Immature natural killer cell (primary cell): Measurements from ENCODE around the gene BHLHE41. TPM values are rescaled to one million over a fixed set of nuclear protein-coding genes. Genes with fewer than 3 reads are reported as not detected.
A peak's percentile ranks its signal among the peaks of the same experiment; 100 is the strongest.

Experiments
- DNase-seq, 3 donors: peaks; one replicate each; pipeline ENCODE4 v3.0.0; 2022; ENCODE audit warnings: mixed read lengths in 1 of 3
- H3K27ac Mint-ChIP-seq, 6 donors: one replicate each; pipeline ENCODE4 v1.8.0; 2020; ENCODE audit warnings: mixed read lengths in 6 of 6, mild to moderate bottlenecking in 5 of 6, inconsistent platforms in 4 of 6, moderate library complexity in 3 of 6
- H3K27me3 Mint-ChIP-seq, 3 donors: one replicate each; pipeline ENCODE4 v1.8.0; 2020 to 2021; ENCODE audit warnings: low read depth in 3 of 3, mild to moderate bottlenecking in 3 of 3, mixed read lengths in 3 of 3, moderate library complexity in 3 of 3, inconsistent platforms in 1 of 3
- H3K36me3 Mint-ChIP-seq, 3 donors: one replicate each; pipeline ENCODE4 v1.8.0; 2020; ENCODE audit warnings: mixed read lengths in 3 of 3, inconsistent platforms in 2 of 3, mild to moderate bottlenecking in 2 of 3
- H3K4me1 Mint-ChIP-seq, 2 donors: one replicate each; pipeline ENCODE4 v1.8.0; 2020; ENCODE audit warnings: inconsistent platforms in 2 of 2, mild to moderate bottlenecking in 2 of 2, mixed read lengths in 2 of 2, moderate library complexity in 1 of 2
- H3K4me3 Mint-ChIP-seq, 5 donors: one replicate each; pipeline ENCODE4 v1.8.0; 2020; ENCODE audit warnings: mild to moderate bottlenecking in 5 of 5, mixed read lengths in 5 of 5, inconsistent platforms in 3 of 5, moderate library complexity in 3 of 5
- H3K9me3 Mint-ChIP-seq, 6 donors: one replicate each; pipeline ENCODE4 v1.8.0; 2020; ENCODE audit warnings: mild to moderate bottlenecking in 6 of 6, mixed read lengths in 6 of 6, inconsistent platforms in 4 of 6, moderate library complexity in 3 of 6
- polyA plus RNA-seq, 3 donors: library from polyadenylated mRNA; unstranded; fragments of 300-500 nt; fragmentation: Illumina TruSeq; gene quantifications; one replicate each; pipeline ENCODE4 v1.2.3, GENCODE V29; 2021

Gene BHLHE41
- polyA plus RNA-seq, 3 donors from 2014 or later, result not detected

GRCh38 chr12:26127404-26127803 lies 2.6 kb upstream of the BHLHE41 start:
- Mint-ChIP-seq H3K27ac (no peak overlapping the region), H3K36me3 (no peaks in the 10 kb centered on the region), H3K4me3 (peak overlapping the region in 3 of 5 donors; percentile 3 to 54 (median 38)), H3K27me3 (peaks cover 22 to 40% (median 30%) of the 10 kb centered on the region in 3 donors), H3K9me3 (no peaks in the 10 kb centered on the region), H3K4me1 (peaks cover 24 to 40% of the 10 kb centered on the region in 2 donors)
- DNase-seq, result no peak

GRCh38 chr12:26126340-26127284 lies 1.8 kb upstream of the BHLHE41 start:
- DNase-seq, result no peak
- no peaks in the 10 kb centered on the region for H3K9me3 Mint-ChIP-seq
- peaks cover 23 to 43% (median 30%) of the 10 kb centered on the region in 3 donors for H3K27me3 Mint-ChIP-seq
- H3K4me1 Mint-ChIP-seq, result peaks cover 27 to 43% of the 10 kb centered on the region in 2 donors
- H3K36me3 Mint-ChIP-seq, result no peaks in the 10 kb centered on the region
- H3K4me3 Mint-ChIP-seq, result peak overlapping the region in 3 of 5 donors; percentile 16 to 46 (median 33)
- H3K27ac Mint-ChIP-seq, result no peak overlapping the region

DNA sequence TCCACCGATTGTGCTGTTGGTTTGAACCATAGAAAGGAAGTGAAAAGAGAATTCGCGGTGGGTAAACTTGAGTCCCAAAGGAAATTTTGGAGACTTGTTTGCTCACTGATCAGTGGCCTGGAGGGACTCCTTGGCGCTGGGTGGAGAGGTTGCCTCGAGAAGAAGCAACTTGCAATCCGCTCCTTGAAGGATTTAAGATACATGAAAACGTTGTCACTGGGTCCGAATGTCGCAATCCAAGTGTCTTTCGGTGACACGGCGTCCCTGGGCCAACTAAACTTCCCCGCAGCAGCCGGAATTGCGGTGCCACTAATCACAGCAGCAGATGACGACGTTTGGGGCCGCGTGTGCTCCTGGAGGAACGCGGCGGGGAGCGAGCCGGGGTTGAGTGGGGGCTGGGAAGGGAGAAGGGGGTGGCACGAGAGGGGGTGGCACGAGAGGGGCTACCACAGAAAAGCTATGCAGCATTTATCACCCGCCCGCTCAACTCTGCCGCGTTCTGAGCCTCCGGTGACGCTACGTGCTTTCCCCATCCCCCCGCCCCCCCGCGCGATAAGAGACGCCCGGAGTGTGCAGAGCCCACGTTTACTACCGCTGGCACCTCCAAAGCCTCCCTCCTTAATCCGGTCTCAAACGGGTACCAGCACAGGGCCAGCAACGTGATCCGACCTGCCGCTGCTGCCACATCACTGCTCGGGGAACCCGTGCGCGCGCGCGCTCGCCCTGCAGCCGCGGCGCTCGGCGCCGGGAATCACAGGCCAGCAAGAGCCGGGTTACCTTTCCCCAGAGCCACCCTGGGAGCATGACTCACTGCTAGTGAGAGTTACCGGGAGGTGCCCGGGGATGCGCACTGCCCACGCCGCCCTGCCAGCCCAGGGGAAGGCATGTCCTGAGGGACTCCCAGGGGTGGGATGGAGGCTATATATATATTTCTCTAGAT lies 833 bp upstream of the BHLHE41 start:
- Mint-ChIP-seq H3K36me3 (no peaks in the 10 kb centered on the region), H3K9me3 (no peaks in the 10 kb centered on the region), H3K27me3 (peaks cover 32 to 49% (median 33%) of the 10 kb centered on the region in 3 donors), H3K4me1 (peaks cover 30 to 50% of the 10 kb centered on the region in 2 donors), H3K27ac (no peak overlapping the region), H3K4me3 (peak overlapping the region; percentile 63 to 79 (median 69))
- DNase-seq, result no peak

DNA sequence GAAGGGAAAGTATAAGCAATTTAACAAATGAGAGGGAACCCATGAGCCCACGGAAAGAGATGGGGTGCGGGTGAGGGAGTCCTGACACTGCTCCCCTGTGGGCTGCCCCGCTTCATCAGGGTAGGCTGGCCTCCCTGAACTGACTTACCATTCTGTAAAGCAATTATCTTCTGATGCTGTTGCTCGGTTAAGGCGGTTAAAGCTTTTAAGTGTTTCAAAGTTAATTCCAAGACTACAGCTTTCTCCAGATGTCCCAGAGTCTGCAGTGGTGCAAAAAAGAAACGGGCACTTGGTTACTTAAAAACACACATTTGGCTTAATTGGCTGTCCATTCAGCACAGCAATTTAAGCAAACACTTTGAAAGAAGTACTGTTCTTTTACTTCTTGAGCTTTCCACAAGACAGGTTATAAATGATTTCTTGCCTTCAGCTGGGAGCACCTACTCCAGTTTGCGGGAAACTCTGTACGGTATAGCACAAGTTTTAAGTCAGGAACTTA lies 1.3 kb downstream of the BHLHE41 start:
- H3K4me3 Mint-ChIP-seq, result peak overlapping the region; percentile 76 to 87 (median 80)
- H3K27ac Mint-ChIP-seq, result no peak overlapping the region
- peaks cover 30 to 50% of the 10 kb centered on the region in 2 donors for H3K4me1 Mint-ChIP-seq
- H3K27me3 Mint-ChIP-seq, result peaks cover 26 to 54% (median 31%) of the 10 kb centered on the region in 3 donors
- DNase-seq, result no peak
- no peaks in the 10 kb centered on the region for H3K36me3 Mint-ChIP-seq
- H3K9me3 Mint-ChIP-seq, result no peaks in the 10 kb centered on the region

GRCh38 chr12:26122681-26123481 lies 2.0 kb downstream of the BHLHE41 start:
- Mint-ChIP-seq H3K36me3 (no peaks in the 10 kb centered on the region), H3K9me3 (no peaks in the 10 kb centered on the region), H3K4me3 (peak overlapping the region; percentile 76 to 87 (median 80)), H3K4me1 (peaks cover 30 to 50% of the 10 kb centered on the region in 2 donors), H3K27ac (no peak overlapping the region), H3K27me3 (peaks cover 24 to 55% (median 31%) of the 10 kb centered on the region in 3 donors)
- no peak for DNase-seq

- Mint-ChIP-seq H3K4me1 (peaks cover 30 to 44% of the 10 kb centered on the region in 2 donors), H3K4me3 (peak overlapping the region; percentile 52 to 75 (median 69)), H3K27me3 (peaks cover 20 to 47% (median 28%) of the 10 kb centered on the region in 3 donors), H3K36me3 (no peaks in the 10 kb centered on the region), H3K27ac (no peak overlapping the region), H3K9me3 (no peaks in the 10 kb centered on the region)
- peak; percentile 24 to 36 (median 29) for DNase-seq
Observed at GRCh38 chr12:26122061-26122680, 2.7 kb downstream of the BHLHE41 start.

DNA sequence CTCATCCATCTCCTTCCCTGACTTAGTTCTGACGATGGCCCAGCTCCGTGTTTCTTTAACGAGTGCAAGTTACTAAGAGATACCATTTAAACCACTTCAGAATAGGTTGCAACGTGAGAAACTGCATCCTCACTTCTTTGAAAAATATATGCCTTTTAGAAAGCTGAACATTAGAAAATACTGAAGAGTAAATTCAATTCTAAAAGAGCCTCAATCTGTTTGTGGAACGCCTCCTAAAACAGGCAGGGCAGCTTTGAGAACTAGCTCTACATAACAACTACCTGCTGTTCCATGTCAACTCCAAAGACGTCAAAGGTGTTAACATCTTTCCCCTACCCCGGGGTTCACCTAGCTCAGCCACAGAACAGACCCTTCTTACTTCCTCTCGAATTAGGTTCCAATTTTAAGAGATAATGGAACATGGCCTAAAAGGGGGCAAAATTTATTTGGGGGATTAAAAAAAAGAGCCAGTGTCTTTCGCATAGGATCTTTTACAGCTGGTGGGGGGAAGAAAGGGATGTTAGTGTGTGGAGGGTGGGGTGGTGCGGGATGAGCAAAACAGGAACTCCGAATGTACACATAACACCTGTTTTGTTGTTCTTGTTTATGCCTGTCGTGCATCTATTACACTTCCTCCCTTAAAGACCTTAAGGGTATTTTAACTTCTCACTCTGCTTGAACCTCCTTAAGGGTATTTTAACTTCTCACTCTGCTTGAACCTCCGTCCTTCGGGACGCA lies 3.3 kb downstream of the BHLHE41 start:
- Mint-ChIP-seq H3K36me3 (no peaks in the 10 kb centered on the region), H3K27me3 (peaks cover 15 to 41% (median 25%) of the 10 kb centered on the region in 3 donors), H3K27ac (no peak overlapping the region), H3K4me3 (peak overlapping the region; percentile 34 to 75 (median 66)), H3K4me1 (peaks cover 28 to 37% of the 10 kb centered on the region in 2 donors), H3K9me3 (no peaks in the 10 kb centered on the region)
- DNase-seq, result no peak

DNA sequence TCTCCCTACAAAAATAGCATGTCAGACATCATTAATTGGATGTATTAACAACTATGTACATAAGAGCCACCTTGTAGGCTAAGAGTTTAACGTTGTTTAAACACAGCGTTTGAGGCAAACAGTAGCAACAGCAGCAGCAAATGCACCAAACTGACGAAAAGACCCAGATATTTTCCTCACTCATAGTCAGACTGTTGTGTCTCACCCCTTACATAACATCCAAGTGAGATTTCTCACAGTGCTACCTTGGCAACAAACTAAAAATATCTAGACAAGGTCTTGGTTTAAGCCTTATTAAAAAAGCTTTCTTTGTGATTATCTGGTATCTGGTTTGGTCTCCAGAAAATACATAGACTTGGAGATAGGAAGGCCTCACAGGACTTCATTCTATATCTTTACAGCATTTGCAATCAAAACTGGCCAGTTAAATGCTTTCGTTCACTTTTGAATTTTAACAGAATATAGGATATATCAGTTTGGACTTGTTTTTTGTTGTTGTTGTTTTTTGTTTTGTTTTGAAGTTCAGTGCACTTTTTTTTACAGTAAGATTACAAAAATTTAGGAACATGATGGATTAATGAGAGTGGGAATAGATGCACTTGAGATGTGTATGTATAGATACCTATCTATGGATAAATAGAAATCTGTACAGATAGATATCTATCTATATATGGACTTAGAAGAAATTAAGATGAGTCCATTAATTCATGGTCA lies 4.1 kb downstream of the BHLHE41 start:
- Mint-ChIP-seq H3K27me3 (peaks cover 13 to 43% (median 21%) of the 10 kb centered on the region in 3 donors), H3K36me3 (no peaks in the 10 kb centered on the region), H3K27ac (no peak overlapping the region), H3K4me1 (peaks cover 26 to 36% of the 10 kb centered on the region in 2 donors), H3K9me3 (no peaks in the 10 kb centered on the region), H3K4me3 (peak overlapping the region in 3 of 5 donors; percentile 4 to 27 (median 22))
- no peak for DNase-seq

- H3K36me3 Mint-ChIP-seq, result no peaks in the 10 kb centered on the region
- H3K4me3 Mint-ChIP-seq, result no peak overlapping the region
- H3K9me3 Mint-ChIP-seq, result no peaks in the 10 kb centered on the region
- H3K27me3 Mint-ChIP-seq, result peaks cover 11 to 40% (median 21%) of the 10 kb centered on the region in 3 donors
- no peak for DNase-seq
- H3K4me1 Mint-ChIP-seq, result peaks cover 16 to 32% of the 10 kb centered on the region in 2 donors
- no peak overlapping the region for H3K27ac Mint-ChIP-seq
Observed at GRCh38 chr12:26119391-26119989, 5.3 kb downstream of the BHLHE41 start.

GRCh38 chr12:26118308-26118707 lies 6.5 kb downstream of the BHLHE41 start:
- no peak for DNase-seq
- Mint-ChIP-seq H3K4me1 (peaks cover 16 to 30% of the 10 kb centered on the region in 2 donors), H3K9me3 (no peaks in the 10 kb centered on the region), H3K27ac (no peak overlapping the region), H3K27me3 (peaks cover 12 to 34% (median 19%) of the 10 kb centered on the region in 3 donors), H3K4me3 (no peak overlapping the region), H3K36me3 (no peaks in the 10 kb centered on the region)
